Activated naive CD8-positive, alpha-beta T cell treated with anti-CD3 and anti-CD28 coated beads, Interleukin-2, amount 50 U/mL, for 24 hours (primary cell): Measurements from ENCODE around the gene AGBL1.
"Not testable (repeated sequence)": the region's sequence is repeated elsewhere in the genome, so short reads cannot be mapped to it uniquely, and the experiment has no call there.

Source experiments
- ATAC-seq: fragments of 150-1000 bp; cut with Tn5 transposase; one replicate; pipeline ENCODE4 v1.10.0; 2021
- DNase-seq: peaks from one replicate; pipeline ENCODE4 v3.0.0; 2021
- H3K27ac Mint-ChIP-seq: one replicate; pipeline ENCODE4 v1.8.0; 2021; ENCODE audit warnings: mild to moderate bottlenecking, mixed read lengths
- H3K27me3 Mint-ChIP-seq: one replicate; pipeline ENCODE4 v1.8.0; 2021; ENCODE audit warnings: mixed read lengths
- H3K36me3 Mint-ChIP-seq: one replicate; pipeline ENCODE4 v1.8.0; 2021; ENCODE audit warnings: low read depth, mixed read lengths
- H3K4me1 Mint-ChIP-seq: one replicate; pipeline ENCODE4 v1.8.0; 2021; ENCODE audit warnings: mixed read lengths
- H3K4me3 Mint-ChIP-seq: one replicate; pipeline ENCODE4 v1.8.0; 2021; ENCODE audit warnings: mild to moderate bottlenecking, moderate library complexity, mixed read lengths
- H3K9me3 Mint-ChIP-seq: one replicate; pipeline ENCODE4 v1.8.0; 2021; ENCODE audit warnings: mixed read lengths

Gene AGBL1

DNA sequence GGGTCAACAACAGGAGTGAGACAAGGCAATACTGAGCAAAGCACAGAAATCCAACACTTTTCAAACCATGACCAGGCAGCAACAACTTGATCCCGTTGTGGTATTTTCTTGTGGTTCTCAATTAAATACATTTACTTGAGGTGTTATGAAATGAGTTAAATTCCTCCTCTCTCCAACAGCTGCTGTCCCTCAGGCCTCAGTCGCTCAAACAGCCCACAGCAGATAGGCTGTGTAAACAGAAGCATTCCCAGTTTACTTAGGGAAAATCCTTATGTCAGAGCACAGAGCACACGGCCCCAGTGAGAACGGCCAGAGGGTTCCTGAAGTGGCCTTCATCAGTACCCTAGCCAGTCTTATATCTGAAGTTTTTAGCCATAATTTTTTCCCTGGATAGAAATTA is 359.9 kb downstream of the AGBL1 start:
- Mint-ChIP-seq H3K4me1 (no peaks in the 10 kb centered on the region), H3K27me3 (no peaks in the 10 kb centered on the region), H3K9me3 (peaks cover 7% of the 10 kb centered on the region), H3K4me3 (no peak overlapping the region), H3K27ac (no peak overlapping the region), H3K36me3 (no peaks in the 10 kb centered on the region)
- no peak for ATAC-seq
- DNase-seq, result no peak

GRCh38 chr15:86444527-86444926 is 364.9 kb downstream of the AGBL1 start:
- no peak overlapping the region for H3K4me3 Mint-ChIP-seq
- peaks cover 7% of the 10 kb centered on the region for H3K9me3 Mint-ChIP-seq
- no peak overlapping the region for H3K27ac Mint-ChIP-seq
- ATAC-seq (no peak), DNase-seq (no peak)
- peaks cover 2% of the 10 kb centered on the region for H3K27me3 Mint-ChIP-seq
- no peaks in the 10 kb centered on the region for H3K4me1 Mint-ChIP-seq
- no peaks in the 10 kb centered on the region for H3K36me3 Mint-ChIP-seq

- Mint-ChIP-seq H3K4me1 (no peaks in the 10 kb centered on the region), H3K9me3 (peaks cover 7% of the 10 kb centered on the region), H3K27ac (no peak overlapping the region), H3K4me3 (no peak overlapping the region), H3K27me3 (peaks cover 2% of the 10 kb centered on the region), H3K36me3 (no peaks in the 10 kb centered on the region)
- DNase-seq (no peak), ATAC-seq (no peak)
These were observed 366.0 kb downstream of the AGBL1 start for GRCh38 chr15:86445579-86446252.

GRCh38 chr15:86446253-86446640 is 366.6 kb downstream of the AGBL1 start:
- Mint-ChIP-seq H3K36me3 (no peaks in the 10 kb centered on the region), H3K27me3 (peaks cover 2% of the 10 kb centered on the region), H3K9me3 (peaks cover 7% of the 10 kb centered on the region), H3K4me3 (no peak overlapping the region), H3K4me1 (no peaks in the 10 kb centered on the region), H3K27ac (no peak overlapping the region)
- DNase-seq (no peak), ATAC-seq (no peak)

GRCh38 chr15:86465470-86466039 is 385.9 kb downstream of the AGBL1 start:
- peaks cover 35% of the 10 kb centered on the region for H3K9me3 Mint-ChIP-seq
- not testable (repeated sequence) for H3K4me3 Mint-ChIP-seq, H3K27me3 Mint-ChIP-seq, H3K4me1 Mint-ChIP-seq, DNase-seq, H3K36me3 Mint-ChIP-seq, H3K27ac Mint-ChIP-seq, ATAC-seq

GRCh38 chr15:86481720-86482119 is 402.0 kb downstream of the AGBL1 start:
- no peaks in the 10 kb centered on the region for H3K36me3 Mint-ChIP-seq
- H3K4me3 Mint-ChIP-seq, result no peak overlapping the region
- no peaks in the 10 kb centered on the region for H3K27me3 Mint-ChIP-seq
- H3K27ac Mint-ChIP-seq, result no peak overlapping the region
- H3K9me3 Mint-ChIP-seq, result no peaks in the 10 kb centered on the region
- no peak for DNase-seq
- no peak for ATAC-seq
- H3K4me1 Mint-ChIP-seq, result no peaks in the 10 kb centered on the region

DNA sequence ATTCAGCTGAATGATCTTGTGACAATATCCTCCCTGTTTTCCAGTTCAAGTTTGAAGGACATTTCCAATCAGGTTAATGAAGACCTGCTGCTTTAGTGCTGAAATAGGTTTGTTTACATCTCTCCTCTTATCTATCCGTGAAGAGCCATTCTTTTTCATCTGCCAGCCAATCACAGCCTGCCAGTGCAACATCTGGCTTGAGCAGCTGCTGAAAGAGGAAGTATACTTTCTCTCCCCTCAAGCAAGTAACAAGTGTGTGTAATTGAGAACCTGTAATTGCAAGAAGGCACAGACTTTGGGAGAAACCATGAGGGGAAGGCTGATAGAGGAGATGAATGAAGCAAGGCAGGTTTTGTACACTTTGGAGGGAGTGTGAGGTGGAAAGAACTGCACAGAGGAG is 404.3 kb downstream of the AGBL1 start:
- no peaks in the 10 kb centered on the region for H3K36me3 Mint-ChIP-seq
- H3K4me3 Mint-ChIP-seq, result no peak overlapping the region
- DNase-seq, result no peak
- no peak overlapping the region for H3K27ac Mint-ChIP-seq
- ATAC-seq, result no peak
- no peaks in the 10 kb centered on the region for H3K9me3 Mint-ChIP-seq
- H3K4me1 Mint-ChIP-seq, result no peaks in the 10 kb centered on the region
- no peaks in the 10 kb centered on the region for H3K27me3 Mint-ChIP-seq

GRCh38 chr15:86488046-86488445 is 408.4 kb downstream of the AGBL1 start:
- H3K36me3 Mint-ChIP-seq, result no peaks in the 10 kb centered on the region
- H3K4me1 Mint-ChIP-seq, result no peaks in the 10 kb centered on the region
- no peak for DNase-seq
- H3K27me3 Mint-ChIP-seq, result no peaks in the 10 kb centered on the region
- no peak overlapping the region for H3K4me3 Mint-ChIP-seq
- no peak for ATAC-seq
- no peak overlapping the region for H3K27ac Mint-ChIP-seq
- peaks cover 7% of the 10 kb centered on the region for H3K9me3 Mint-ChIP-seq

DNA sequence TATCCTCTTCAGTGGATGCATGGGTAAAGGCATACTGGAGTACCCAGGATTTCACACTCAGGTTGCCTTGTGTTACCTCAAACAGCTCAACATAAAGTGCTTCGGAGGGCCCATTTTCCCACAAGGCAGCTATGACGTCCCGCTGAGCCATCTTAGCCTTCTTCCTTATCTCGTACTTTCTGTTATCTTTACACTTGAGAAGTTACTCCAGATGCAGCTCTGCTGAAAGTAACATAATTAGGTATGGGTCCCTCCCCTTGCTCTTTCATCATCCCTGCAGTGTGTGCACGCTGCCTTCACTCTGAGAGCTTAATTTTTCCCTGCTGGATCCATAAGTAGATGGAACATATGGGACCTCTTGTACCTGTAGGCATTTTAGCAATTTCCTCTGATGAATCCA is 410.3 kb downstream of the AGBL1 start:
- no peak for ATAC-seq
- H3K9me3 Mint-ChIP-seq, result peaks cover 7% of the 10 kb centered on the region
- H3K36me3 Mint-ChIP-seq, result no peaks in the 10 kb centered on the region
- H3K4me1 Mint-ChIP-seq, result no peaks in the 10 kb centered on the region
- H3K27me3 Mint-ChIP-seq, result no peaks in the 10 kb centered on the region
- no peak overlapping the region for H3K27ac Mint-ChIP-seq
- DNase-seq, result no peak
- no peak overlapping the region for H3K4me3 Mint-ChIP-seq

DNA sequence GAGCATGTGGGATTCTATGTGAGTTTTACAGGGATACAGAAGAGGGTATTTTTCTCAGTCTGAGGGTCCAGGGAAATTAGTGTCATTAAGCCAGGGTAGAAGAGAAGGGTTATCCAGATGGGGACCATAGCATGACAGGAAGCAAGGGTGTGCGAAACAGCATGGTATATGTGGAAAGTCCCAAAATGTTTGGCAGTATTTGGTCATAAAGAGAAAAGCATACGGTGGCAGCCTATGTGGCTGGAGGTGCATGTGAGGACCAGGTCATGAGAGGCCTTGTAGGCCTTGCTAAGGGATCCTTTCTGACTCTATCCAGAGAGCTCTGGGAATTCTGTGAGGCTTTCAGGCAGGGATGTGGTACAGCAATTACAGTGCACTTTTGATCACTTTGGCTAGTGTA is 411.4 kb downstream of the AGBL1 start:
- Mint-ChIP-seq H3K36me3 (no peaks in the 10 kb centered on the region), H3K9me3 (peaks cover 7% of the 10 kb centered on the region), H3K27ac (no peak overlapping the region), H3K27me3 (no peaks in the 10 kb centered on the region), H3K4me3 (no peak overlapping the region), H3K4me1 (no peaks in the 10 kb centered on the region)
- DNase-seq (no peak), ATAC-seq (no peak)

GRCh38 chr15:86493884-86494283 is 414.2 kb downstream of the AGBL1 start:
- no peak overlapping the region for H3K4me3 Mint-ChIP-seq
- H3K36me3 Mint-ChIP-seq, result no peaks in the 10 kb centered on the region

GRCh38 chr15:86494475-86494874 is 414.8 kb downstream of the AGBL1 start:
- no peaks in the 10 kb centered on the region for H3K27me3 Mint-ChIP-seq
- no peak for ATAC-seq

More at GRCh38 chr15:86493884-86494283, 414.2 kb downstream of the AGBL1 start:
- no peak for ATAC-seq
- no peaks in the 10 kb centered on the region for H3K27me3 Mint-ChIP-seq
- H3K27ac Mint-ChIP-seq, result no peak overlapping the region
- H3K4me1 Mint-ChIP-seq, result no peaks in the 10 kb centered on the region
- peaks cover 7% of the 10 kb centered on the region for H3K9me3 Mint-ChIP-seq
- DNase-seq, result no peak

GRCh38 chr15:86502301-86502700 is 422.6 kb downstream of the AGBL1 start:
- Mint-ChIP-seq H3K36me3 (no peaks in the 10 kb centered on the region), H3K27ac (no peak overlapping the region), H3K9me3 (peaks cover 11% of the 10 kb centered on the region), H3K4me3 (no peak overlapping the region), H3K27me3 (no peaks in the 10 kb centered on the region), H3K4me1 (no peaks in the 10 kb centered on the region)
- no peak for ATAC-seq
- no peak for DNase-seq

More at GRCh38 chr15:86494475-86494874, 414.8 kb downstream of the AGBL1 start:
- peaks cover 7% of the 10 kb centered on the region for H3K9me3 Mint-ChIP-seq
- DNase-seq, result no peak
- no peak overlapping the region for H3K27ac Mint-ChIP-seq
- no peaks in the 10 kb centered on the region for H3K4me1 Mint-ChIP-seq
- H3K36me3 Mint-ChIP-seq, result no peaks in the 10 kb centered on the region
- no peak overlapping the region for H3K4me3 Mint-ChIP-seq

DNA sequence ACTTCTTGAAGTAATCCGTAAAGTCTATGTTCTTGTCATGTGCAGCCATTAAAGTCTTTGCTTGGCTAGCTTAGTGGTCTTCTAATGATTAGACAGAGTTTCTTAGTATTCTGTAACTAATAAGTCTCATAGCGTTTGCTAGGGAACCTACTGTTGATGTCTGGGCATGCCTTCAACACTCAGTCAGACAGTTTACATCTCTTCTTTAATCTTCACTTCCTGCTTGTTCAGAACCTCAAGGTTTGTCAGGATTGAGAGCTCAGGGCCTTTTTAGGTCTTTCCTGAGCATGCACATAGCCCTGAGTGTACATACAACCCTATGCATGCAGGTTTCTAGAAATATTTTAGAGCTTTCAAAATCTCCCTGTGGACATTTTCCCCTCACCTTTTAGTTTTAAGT is 426.3 kb downstream of the AGBL1 start:
- DNase-seq (no peak), ATAC-seq (no peak)
- no peaks in the 10 kb centered on the region for H3K4me1 Mint-ChIP-seq
- H3K27ac Mint-ChIP-seq, result no peak overlapping the region
- H3K9me3 Mint-ChIP-seq, result peaks cover 11% of the 10 kb centered on the region
- no peaks in the 10 kb centered on the region for H3K36me3 Mint-ChIP-seq
- H3K4me3 Mint-ChIP-seq, result no peak overlapping the region
- no peaks in the 10 kb centered on the region for H3K27me3 Mint-ChIP-seq

DNA sequence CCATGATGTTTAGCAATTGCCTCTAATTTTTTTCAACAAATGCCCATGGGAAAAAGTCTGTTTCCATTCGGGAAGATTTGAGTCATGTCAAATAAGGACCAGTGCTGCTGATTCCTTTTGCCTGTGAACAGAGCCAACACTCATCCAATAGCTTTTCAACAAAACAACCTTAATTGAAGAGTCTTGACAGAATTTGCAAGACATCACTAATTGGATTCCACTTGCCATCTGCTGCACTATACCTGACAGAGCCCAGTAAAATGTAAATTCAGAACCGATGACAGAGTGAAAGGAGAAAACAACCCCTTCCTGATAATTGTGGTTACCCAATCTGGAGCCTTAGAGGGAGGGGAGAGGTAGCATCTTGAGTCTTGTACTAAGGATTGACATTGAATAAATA is 426.7 kb downstream of the AGBL1 start:
- Mint-ChIP-seq H3K4me3 (no peak overlapping the region), H3K36me3 (no peaks in the 10 kb centered on the region), H3K4me1 (no peaks in the 10 kb centered on the region), H3K27ac (no peak overlapping the region), H3K27me3 (no peaks in the 10 kb centered on the region), H3K9me3 (peaks cover 11% of the 10 kb centered on the region)
- no peak for ATAC-seq
- DNase-seq, result no peak

- H3K4me3 Mint-ChIP-seq, result no peak overlapping the region
- H3K36me3 Mint-ChIP-seq, result no peaks in the 10 kb centered on the region
- DNase-seq (no peak), ATAC-seq (no peak)
- no peak overlapping the region for H3K27ac Mint-ChIP-seq
- H3K27me3 Mint-ChIP-seq, result peaks cover 6% of the 10 kb centered on the region
- no peaks in the 10 kb centered on the region for H3K9me3 Mint-ChIP-seq
- H3K4me1 Mint-ChIP-seq, result no peaks in the 10 kb centered on the region
These were observed 436.0 kb downstream of the AGBL1 start for GRCh38 chr15:86515625-86516024.
